Stomach (tissue), 9 donors: Measurements from ENCODE around the gene TBC1D3I. TPM values are rescaled to one million over a fixed set of nuclear protein-coding genes. Genes with fewer than 3 reads are reported as not detected.

Experiments
- DNase-seq, 2 donors: peaks; one replicate each; pipeline versions ENCODE4 v3.0.0 to v3.0.0-alpha.2; 2013 to 2019
- H3K27ac ChIP-seq, 5 donors: fragments of 200-600 bp in 4 of 5; sonication (generic) in 4 of 5; one replicate each; pipeline ENCODE4 v1.5.1; 2013 to 2019; ENCODE audit warnings: mild to moderate bottlenecking in 1 of 5, moderate library complexity in 1 of 5
- H3K27me3 ChIP-seq, 3 donors: fragments of 200-600 bp; sonication (generic); one replicate each; pipeline ENCODE4 v1.5.1; 2017 to 2019; ENCODE audit warnings: mixed run types in 1 of 3
- H3K36me3 ChIP-seq, 4 donors: fragments of 200-600 bp; sonication (generic); 1 replicate in 3 of 4; 2 replicates in 1 of 4; pipeline ENCODE4 v1.5.1; 2016 to 2019
- H3K4me1 ChIP-seq, 4 donors: fragments of 200-600 bp; sonication (generic); one replicate each; pipeline ENCODE4 v1.5.1; 2016 to 2019
- H3K4me3 ChIP-seq, 4 donors: fragments of 200-600 bp; sonication (generic) in 3 of 4; one replicate each; pipeline ENCODE4 v1.5.1; 2016 to 2019; ENCODE audit warnings: mild to moderate bottlenecking in 1 of 4
- H3K9me3 ChIP-seq, 4 donors: fragments of 200-600 bp; sonication (generic); one replicate each; pipeline ENCODE4 v1.5.1; 2016 to 2019
- CTCF ChIP-seq, 7 experiments: fragments of 450-650 bp in 4 of 7; fragments of 200-600 bp in 3 of 7; sonication (generic) in 3 of 7; IDR thresholded peaks; one replicate each; pipeline ENCODE4 v1.5.1; 2016 to 2019; ENCODE audit warnings: antibody characterized with exemption in 7 of 7, control low read depth in 2 of 7, mild to moderate bottlenecking in 1 of 7
- EP300 ChIP-seq: sonication (generic); formaldehyde crosslinking; IDR thresholded peaks from one replicate; pipeline ENCODE4 v1.6.1; 2017; ENCODE audit warnings: antibody characterized with exemption
- POLR2A ChIP-seq, 4 donors: fragments of 450-650 bp; IDR thresholded peaks; one replicate each; pipeline ENCODE4 v1.6.1; 2016; ENCODE audit warnings: antibody characterized with exemption in 4 of 4, control low read depth in 2 of 4, mild to moderate bottlenecking in 1 of 4, moderate library complexity in 1 of 4
- POLR2AphosphoS5 ChIP-seq, 3 donors: sonication (generic); formaldehyde crosslinking; IDR thresholded peaks; one replicate each; pipeline ENCODE4 v1.6.1; 2016; ENCODE audit warnings: antibody characterized with exemption in 3 of 3
- WGBS, 5 donors: extraction: QIAGEN DNeasy Blood & Tissue Kit in 3 of 5; methylation state at CpG; one replicate each; pipeline versions ENCODE4 v1.1.5 to v1.1.7; 2013 to 2018; 5-methylcytosine and 5-hydroxymethylcytosine counted together
- intact Hi-C: fragments of 100-400 bp; cut with DNase I; formaldehyde crosslinking; loops from one replicate; pipeline ENCODE4 v1.15.1; 2023; ENCODE audit warnings: low total_unique reads
- polyA plus RNA-seq, 3 donors: library from polyadenylated mRNA; stranded (reverse); fragments of 200-250 nt; gene quantifications; one replicate each; pipeline ENCODE4 v1.2.3, GENCODE V29; 2013
- small RNA-seq, 4 donors: library from RNA; depleted of rRNA; stranded (forward); fragments of <200 nt; gene quantifications; one replicate each; pipeline ENCODE3, GENCODE V24; 2016
- total RNA-seq, 5 donors: library from RNA; depleted of rRNA; stranded (reverse); fragments of >200 nt; gene quantifications; one replicate each; pipeline versions ENCODE4 v1.1.0 to v1.2.3, GENCODE V29; 2014 to 2016
- donor health status: healthy with polysubstance abuse.
- donor health status: Bipolar disorder and iron deficiency.
- donor health status: healthy.

TBC1D3I gene
- total and polyA plus RNA-seq, 8 donors = 0.65 to 5.8 TPM; not detected in 6

GRCh38 chr17:36204724-36205500, 59.5 kb downstream of the TBC1D3I start:
- Histone ChIP-seq H3K36me3 (no peaks in the 10 kb centered on the region), H3K27me3 (peaks cover 0 to 8% (median 0%) of the 10 kb centered on the region in 3 donors), H3K27ac (no peak overlapping the region), H3K4me1 (peaks cover 0 to 8% (median 0%) of the 10 kb centered on the region in 4 donors), H3K4me3 (no peak overlapping the region), H3K9me3 (no peaks in the 10 kb centered on the region)
- DNase-seq = no peak
- 64 to 77% (median 74%) methylated on average over 7 of the region's 7 CpGs for WGBS, 5 donors
- intact Hi-C loops = no loop called here
- TF ChIP-seq EP300 = no peak
- TF ChIP-seq POLR2AphosphoS5 (IDR thresholded peaks at IDR 0.05) = no peak
- no peak for TF ChIP-seq POLR2A (IDR thresholded peaks at IDR 0.05)
- TF ChIP-seq CTCF (IDR thresholded peaks at IDR 0.05) = no peak

Small RNA genes within 50 kb of the gene (small RNA-seq; reads per million reads assigned to genes)
- gene AC243829.3 (0 reads per million in 4 donors), gene AC243829.6 (0 reads per million in 4 donors), gene RF00019 (0 reads per million in 4 donors)

Other genes with a start within 250 kb of the TBC1D3I start
- 1 to 10 TPM in 1 of 5 donors, not detected in 4; 1.4 TPM for gene CCL23, start 246.6 kb downstream of the TBC1D3I start, total RNA-seq
- gene CCL23, start 246.6 kb downstream of the TBC1D3I start, polyA plus RNA-seq = 1 to 10 TPM in 1 of 3 donors, not detected in 2; 4.8 TPM
- 1 to 10 TPM in 1 of 5 donors, not detected in 4; 4.0 TPM for gene CCL18, start 200.3 kb downstream of the TBC1D3I start, total RNA-seq
- 10 to 100 TPM in 1 of 3 donors, under 1 TPM in 2; 0.87 to 12.2 (median 0.92) TPM for gene CCL18, start 200.3 kb downstream of the TBC1D3I start, polyA plus RNA-seq
- 1 to 10 TPM in 2 of 5 donors, not detected in 3; 2.9 to 7.2 TPM for gene CCL3, start 174.4 kb downstream of the TBC1D3I start, total RNA-seq
- 10 to 100 TPM in 1 of 3 donors, 1 to 10 TPM in 2; 2.0 to 19.1 (median 2.9) TPM for gene CCL3, start 174.4 kb downstream of the TBC1D3I start, polyA plus RNA-seq
- 10 to 100 TPM in 1 of 5 donors, 1 to 10 TPM in 2, not detected in 2; 1.8 to 10.7 (median 9.3) TPM for gene CCL4, start 160.7 kb downstream of the TBC1D3I start, total RNA-seq
- 1 to 10 TPM; 1.6 to 8.1 (median 8.1) TPM for gene CCL4, start 160.7 kb downstream of the TBC1D3I start, polyA plus RNA-seq
- gene TBC1D3B, start 87.9 kb downstream of the TBC1D3I start, total RNA-seq = 1 to 10 TPM in 2 of 5 donors, not detected in 3; 1.5 to 1.7 TPM
- 1 to 10 TPM in 1 of 3 donors, under 1 TPM in 1, not detected in 1; 0.81 to 4.6 TPM for gene TBC1D3B, start 87.9 kb downstream of the TBC1D3I start, polyA plus RNA-seq
- 10 to 100 TPM in 1 of 5 donors, not detected in 4; 34.4 TPM for gene CCL3L1, start 67.8 kb downstream of the TBC1D3I start, total RNA-seq
- gene CCL3L1, start 67.8 kb downstream of the TBC1D3I start, polyA plus RNA-seq = 1 to 10 TPM in 2 of 3 donors, under 1 TPM in 1; 0.30 to 2.7 (median 1.2) TPM
- under 1 TPM in 1 of 5 donors, not detected in 4; 0.73 TPM for gene CCL4L2, start 53.5 kb downstream of the TBC1D3I start, total RNA-seq
- gene CCL4L2, start 53.5 kb downstream of the TBC1D3I start, polyA plus RNA-seq = 1 to 10 TPM in 2 of 3 donors, under 1 TPM in 1; 0.25 to 4.3 (median 3.5) TPM
- gene TBC1D3G, start 59.3 kb upstream of the TBC1D3I start, total RNA-seq = not detected
- 1 to 10 TPM in 1 of 3 donors, under 1 TPM in 1, not detected in 1; 0.61 to 4.1 TPM for gene TBC1D3G, start 59.3 kb upstream of the TBC1D3I start, polyA plus RNA-seq
- gene TBC1D3H, start 123.9 kb upstream of the TBC1D3I start, total RNA-seq = not detected
- gene TBC1D3H, start 123.9 kb upstream of the TBC1D3I start, polyA plus RNA-seq = 1 to 10 TPM in 1 of 3 donors, under 1 TPM in 1, not detected in 1; 0.61 to 6.1 TPM
- 10 to 100 TPM in 3 of 5 donors, 1 to 10 TPM in 1, under 1 TPM in 1; 0.87 to 86.2 (median 21.0) TPM for gene ZNHIT3, start 222.1 kb upstream of the TBC1D3I start, total RNA-seq
- gene ZNHIT3, start 222.1 kb upstream of the TBC1D3I start, polyA plus RNA-seq = 10 to 100 TPM; 36.5 to 66.6 (median 48.4) TPM